H9 (cell line): ENCODE results near the gene PDE1C. TPM values are rescaled to one million over a fixed set of nuclear protein-coding genes. Genes with fewer than 3 reads are reported as not detected.

Source experiments
- DNase-seq: peaks from one replicate; pipeline ENCODE4 v3.0.0-alpha.2; 2017
- H2AFZ ChIP-seq: one replicate; pipeline ENCODE4 v1.6.1; 2013; ENCODE audit warnings: mild to moderate bottlenecking, low read length, control low read depth, moderate library complexity
- H2AK5ac ChIP-seq: 2 replicates; pipeline ENCODE4 v1.6.1; 2013; ENCODE audit warnings: low read length, control low read depth, mixed read lengths; ENCODE audit not compliant: insufficient read length
- H2BK120ac ChIP-seq: one replicate; pipeline ENCODE4 v1.6.1; 2013; ENCODE audit warnings: low read depth, mild to moderate bottlenecking, low read length, control low read depth, inconsistent platforms; ENCODE audit not compliant: poor library complexity, severe bottlenecking
- H2BK12ac ChIP-seq: 2 replicates; pipeline ENCODE4 v1.6.1; 2013; ENCODE audit warnings: low read length, control low read depth, mixed read lengths, low read depth; ENCODE audit not compliant: insufficient read length
- H2BK15ac ChIP-seq: 2 replicates; pipeline ENCODE4 v1.6.1; 2013; ENCODE audit warnings: low read depth, low read length, control low read depth
- H2BK20ac ChIP-seq: one replicate; pipeline ENCODE4 v1.6.1; 2013; ENCODE audit warnings: low read depth, mild to moderate bottlenecking, low read length, control low read depth, inconsistent platforms; ENCODE audit not compliant: poor library complexity, severe bottlenecking
- H2BK5ac ChIP-seq: 2 replicates; pipeline ENCODE4 v1.6.1; 2013; ENCODE audit warnings: low read length, control low read depth, mixed read lengths; ENCODE audit not compliant: insufficient read length
- H3K14ac ChIP-seq: 2 replicates; pipeline ENCODE4 v1.6.1; 2013; ENCODE audit warnings: low read length, control low read depth; ENCODE audit not compliant: insufficient read depth
- H3K18ac ChIP-seq: 2 replicates; pipeline ENCODE4 v1.6.1; 2013; ENCODE audit warnings: low read depth, mild to moderate bottlenecking, mixed read lengths, low read length, control low read depth; ENCODE audit not compliant: insufficient read length
- H3K23ac ChIP-seq: 2 replicates; pipeline ENCODE4 v1.6.1; 2013; ENCODE audit warnings: low read length, control low read depth, mixed read lengths, low read depth; ENCODE audit not compliant: insufficient read length
- H3K23me2 ChIP-seq: 2 replicates; pipeline ENCODE4 v1.6.1; 2013; ENCODE audit warnings: low read depth, mild to moderate bottlenecking, mixed read lengths, low read length, control low read depth; ENCODE audit not compliant: insufficient read length, poor library complexity, severe bottlenecking
- H3K27ac ChIP-seq: 2 replicates; pipeline ENCODE4 v1.5.1; 2013; ENCODE audit warnings: low read length, control low read depth, mixed read lengths, low read depth; ENCODE audit not compliant: insufficient read length
- H3K27me3 ChIP-seq: 2 replicates; pipeline ENCODE4 v1.6.1; 2013; ENCODE audit warnings: low read length, control low read depth, inconsistent platforms; ENCODE audit not compliant: insufficient read depth
- H3K4ac ChIP-seq: 2 replicates; pipeline ENCODE4 v1.6.1; 2013; ENCODE audit warnings: low read depth, mild to moderate bottlenecking, control low read depth, inconsistent platforms, low read length, moderate library complexity
- H3K4me1 ChIP-seq: 2 replicates; pipeline ENCODE4 v1.6.1; 2013; ENCODE audit warnings: low read length, control low read depth, inconsistent platforms; ENCODE audit not compliant: insufficient read depth
- H3K4me2 ChIP-seq: 2 replicates; pipeline ENCODE4 v1.6.1; 2013; ENCODE audit warnings: low read length, control low read depth, mixed read lengths; ENCODE audit not compliant: insufficient read length, insufficient read depth
- H3K56ac ChIP-seq: 2 replicates; pipeline ENCODE4 v1.6.1; 2013; ENCODE audit warnings: low read depth, mild to moderate bottlenecking, mixed read lengths, low read length, control low read depth; ENCODE audit not compliant: insufficient read length
- H3K79me1 ChIP-seq: 2 replicates; pipeline ENCODE4 v1.6.1; 2013; ENCODE audit warnings: low read depth, mild to moderate bottlenecking, moderate library complexity, low read length, control low read depth, inconsistent platforms; ENCODE audit not compliant: insufficient read depth, poor library complexity, severe bottlenecking
- H3K79me2 ChIP-seq: 2 replicates; pipeline ENCODE4 v1.6.1; 2013; ENCODE audit warnings: low read length, control low read depth, inconsistent platforms; ENCODE audit not compliant: insufficient read depth
- H3K9ac ChIP-seq: 2 replicates; pipeline ENCODE4 v1.6.1; 2013; ENCODE audit warnings: low read length, control low read depth, mixed read lengths; ENCODE audit not compliant: insufficient read length; ENCODE audit errors: extremely low read depth
- H3K9me3 ChIP-seq: one replicate; pipeline ENCODE4 v1.6.1; 2013; ENCODE audit warnings: low read depth, low read length, inconsistent platforms; ENCODE audit not compliant: control insufficient read depth
- H3T11ph ChIP-seq: one replicate; pipeline ENCODE4 v1.6.1; 2013; ENCODE audit warnings: mild to moderate bottlenecking, low read length, control low read depth, inconsistent platforms
- H4K20me1 ChIP-seq: one replicate; pipeline ENCODE4 v1.6.1; 2013; ENCODE audit not compliant: control insufficient read depth, insufficient read length, insufficient read depth
- H4K5ac ChIP-seq: 2 replicates; pipeline ENCODE4 v1.6.1; 2013; ENCODE audit warnings: low read depth, mild to moderate bottlenecking, mixed read lengths, low read length, control low read depth; ENCODE audit not compliant: insufficient read length
- H4K8ac ChIP-seq: replicated peaks from 2 replicates; pipeline ENCODE4 v1.6.1; 2013; ENCODE audit warnings: low read length, control low read depth, mixed read lengths, low read depth; ENCODE audit not compliant: insufficient read length
- H4K91ac ChIP-seq: 2 replicates; pipeline ENCODE4 v1.6.1; 2013; ENCODE audit warnings: low read depth, mild to moderate bottlenecking, moderate library complexity, mixed read lengths, low read length, control low read depth; ENCODE audit not compliant: insufficient read length
- H3K27ac Mint-ChIP-seq, 3 experiments: 2 replicates in 2 of 3; 3 replicates in 1 of 3; pipeline ENCODE4 v1.8.0; 2020 to 2021; ENCODE audit warnings: mixed read lengths in 3 of 3, mild to moderate bottlenecking in 1 of 3, moderate library complexity in 1 of 3
- H3K27me3 Mint-ChIP-seq: 2 replicates; pipeline ENCODE4 v1.8.0; 2021; ENCODE audit warnings: low read depth, mild to moderate bottlenecking, moderate library complexity, mixed read lengths
- H3K36me3 Mint-ChIP-seq, 3 experiments: 2 replicates in 2 of 3; 3 replicates in 1 of 3; pipeline ENCODE4 v1.8.0; 2020 to 2021; ENCODE audit warnings: low read depth in 3 of 3, mixed read lengths in 3 of 3; ENCODE audit not compliant: insufficient read depth in 1 of 3
- H3K4me1 Mint-ChIP-seq, 2 experiments: 2 replicates each; pipeline ENCODE4 v1.8.0; 2020; ENCODE audit warnings: mixed read lengths in 2 of 2
- H3K4me3 Mint-ChIP-seq, 2 experiments: 2 replicates in 1 of 2; 3 replicates in 1 of 2; pipeline ENCODE4 v1.8.0; 2020 to 2021; ENCODE audit warnings: mild to moderate bottlenecking in 2 of 2, mixed read lengths in 2 of 2, moderate library complexity in 1 of 2
- H3K9me3 Mint-ChIP-seq, 2 experiments: 2 replicates in 1 of 2; 3 replicates in 1 of 2; pipeline ENCODE4 v1.8.0; 2020; ENCODE audit warnings: mild to moderate bottlenecking in 2 of 2, mixed read lengths in 2 of 2, moderate library complexity in 1 of 2
- CTCF ChIP-seq: fragments of 200-600 bp; sonication (generic); conservative IDR thresholded peaks from 3 replicates; pipeline ENCODE4 v1.8.0; 2021; ENCODE audit warnings: antibody characterized with exemption, mild to moderate bottlenecking
- WGBS: extraction: QIAGEN DNeasy Blood & Tissue Kit; methylation state at CpG from one replicate; pipeline ENCODE4 v1.1.7; 2013; ENCODE audit warnings: missing lambda C conversion rate, low lambda C conversion rate, mixed read lengths; ENCODE audit not compliant: insufficient read length; ENCODE audit errors: extremely low coverage; 5-methylcytosine and 5-hydroxymethylcytosine counted together
- total RNA-seq: library from RNA; stranded (reverse); gene quantifications from 2 replicates; pipeline ENCODE4 v1.2.1, GENCODE V29; 2021

PDE1C gene
- total RNA-seq, 1 experiment from 2014 or later, result 0.17 TPM

- Histone ChIP-seq H2BK5ac (no peak overlapping the region), H4K8ac (no peak overlapping the region), H3K79me1 (no peaks in the 10 kb centered on the region), H3K4me2 (no peak overlapping the region), H2BK12ac (no peak overlapping the region), H3K23me2 (no peaks in the 10 kb centered on the region), H3K4me1 (no peaks in the 10 kb centered on the region), H3K9ac (no peak overlapping the region), H2AK5ac (no peak overlapping the region), H3K9me3 (no peaks in the 10 kb centered on the region), H2BK15ac (no peak overlapping the region), H4K20me1 (no peaks in the 10 kb centered on the region), H2AFZ (no peak overlapping the region), H3K14ac (no peak overlapping the region), H3K27me3 (peaks cover 42% of the 10 kb centered on the region; the same call in 1 of the 2 replicates), H3K79me2 (no peaks in the 10 kb centered on the region), H3K27ac (no peak overlapping the region), H3K23ac (no peak overlapping the region), H4K91ac (no peak overlapping the region), H2BK20ac (no peak overlapping the region), H3T11ph (no peak overlapping the region), H2BK120ac (no peak overlapping the region), H4K5ac (no peak overlapping the region), H3K56ac (no peak overlapping the region), H3K4ac (no peak overlapping the region), H3K18ac (no peak overlapping the region)
- Mint-ChIP-seq H3K4me3 (no peak overlapping the region), H3K27me3 (peaks cover 96% of the 10 kb centered on the region), H3K36me3 (no peaks in the 10 kb centered on the region), H3K9me3 (no peaks in the 10 kb centered on the region), H3K27ac (no peak overlapping the region), H3K4me1 (peaks cover 4 to 5% of the 10 kb centered on the region in 2 experiments; a peak in 2 of 4 replicates)
- DNase-seq, result no peak
- TF ChIP-seq CTCF, result no peak
- no CpG with 5 or more reads among the region's 3 CpGs for WGBS
Observed at GRCh38 chr7:31778296-31778695, 291.9 kb downstream of the PDE1C start.
